HK-2 (cell line): ENCODE measurements around the gene ACSM5.

Experiments
- DNase-seq: peaks from one replicate; pipeline ENCODE4 v3.0.0-alpha.2; 2018; ENCODE audit not compliant: unreplicated experiment

Gene ACSM5, protein sequence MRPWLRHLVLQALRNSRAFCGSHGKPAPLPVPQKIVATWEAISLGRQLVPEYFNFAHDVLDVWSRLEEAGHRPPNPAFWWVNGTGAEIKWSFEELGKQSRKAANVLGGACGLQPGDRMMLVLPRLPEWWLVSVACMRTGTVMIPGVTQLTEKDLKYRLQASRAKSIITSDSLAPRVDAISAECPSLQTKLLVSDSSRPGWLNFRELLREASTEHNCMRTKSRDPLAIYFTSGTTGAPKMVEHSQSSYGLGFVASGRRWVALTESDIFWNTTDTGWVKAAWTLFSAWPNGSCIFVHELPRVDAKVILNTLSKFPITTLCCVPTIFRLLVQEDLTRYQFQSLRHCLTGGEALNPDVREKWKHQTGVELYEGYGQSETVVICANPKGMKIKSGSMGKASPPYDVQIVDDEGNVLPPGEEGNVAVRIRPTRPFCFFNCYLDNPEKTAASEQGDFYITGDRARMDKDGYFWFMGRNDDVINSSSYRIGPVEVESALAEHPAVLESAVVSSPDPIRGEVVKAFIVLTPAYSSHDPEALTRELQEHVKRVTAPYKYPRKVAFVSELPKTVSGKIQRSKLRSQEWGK

DNA sequence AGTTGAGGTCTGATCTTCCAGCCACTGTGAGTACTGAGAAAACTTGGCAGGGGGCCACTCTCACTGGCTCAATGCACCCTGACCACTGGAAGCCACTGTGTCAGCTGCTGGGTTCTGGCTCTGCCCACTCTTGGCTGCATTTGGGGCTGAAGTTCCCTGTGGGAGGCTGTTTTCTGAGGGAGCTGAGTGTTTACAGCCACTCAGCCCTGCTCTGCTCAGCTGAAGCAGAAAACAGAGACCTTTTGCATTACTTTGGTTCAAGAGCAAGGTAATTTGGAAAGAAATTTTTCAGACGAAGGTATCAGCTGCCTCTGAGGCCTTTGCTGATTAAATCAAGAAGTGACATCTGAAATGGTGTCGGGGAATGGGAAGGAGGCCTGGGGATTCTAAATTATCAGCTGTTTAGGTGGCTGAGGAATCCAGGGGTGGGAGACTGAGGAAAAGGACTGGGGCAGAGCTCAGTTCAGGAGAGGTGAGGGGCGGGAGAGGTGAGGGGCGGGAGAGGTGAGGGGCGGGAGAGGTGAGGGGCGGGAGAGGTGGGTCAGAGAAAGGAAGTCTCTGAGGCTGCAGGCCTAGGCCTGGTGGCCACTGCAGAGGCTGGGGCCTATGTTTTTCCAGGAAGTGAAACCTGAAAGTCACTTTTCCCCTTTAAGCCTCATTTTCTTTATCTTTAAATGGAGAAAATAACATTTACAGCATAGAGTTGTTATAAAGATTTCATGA lies at the start of gene ACSM5:
Gene ACSM5 (plus strand): TSS at position 137 of the 723 bp plus-strand sequence. CDS start 1,951 bp downstream, outside the sequence.
- DNase-seq, result peak; percentile 9

DNA sequence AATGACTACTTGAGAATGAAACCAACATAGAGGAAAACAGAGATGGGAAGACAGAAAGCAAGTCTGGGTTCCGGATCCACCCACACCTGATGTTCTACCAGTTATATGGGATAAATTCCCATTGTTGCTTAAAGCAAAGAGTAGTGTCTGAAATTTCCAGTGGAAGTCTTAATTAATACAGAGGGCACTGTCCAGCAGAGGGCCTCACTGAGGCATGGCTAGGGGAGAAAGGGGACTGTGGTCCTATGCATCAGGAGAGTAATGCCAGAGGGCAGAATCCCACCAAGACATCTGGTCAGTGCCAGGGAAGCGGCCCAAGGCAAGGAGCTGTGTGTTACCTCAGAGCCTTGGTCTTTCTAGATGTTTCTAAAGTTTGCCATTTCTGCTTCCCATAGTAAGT lies 49.3 kb upstream of the ACSM5 start:
- no peak for DNase-seq

DNA sequence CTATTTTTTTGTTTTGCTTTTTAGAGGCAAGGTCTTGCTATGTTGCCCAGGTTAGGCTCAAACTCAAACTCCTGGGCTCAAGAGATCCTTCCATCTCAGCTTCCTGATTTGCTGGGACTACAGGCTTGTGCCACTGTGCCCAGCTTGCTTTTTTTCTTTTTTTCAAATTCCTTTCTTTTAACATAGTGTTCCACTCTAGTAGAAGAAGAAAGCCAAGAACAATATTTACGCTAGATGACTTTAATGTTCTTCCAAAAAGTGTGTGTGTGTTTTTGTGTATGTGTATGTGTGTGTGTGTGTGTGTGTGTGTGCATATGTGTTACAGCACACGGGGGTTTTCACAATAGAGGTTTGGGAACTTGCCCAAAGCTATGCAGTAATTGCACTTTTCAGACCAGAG lies 46.1 kb upstream of the ACSM5 start:
- no peak for DNase-seq

DNA sequence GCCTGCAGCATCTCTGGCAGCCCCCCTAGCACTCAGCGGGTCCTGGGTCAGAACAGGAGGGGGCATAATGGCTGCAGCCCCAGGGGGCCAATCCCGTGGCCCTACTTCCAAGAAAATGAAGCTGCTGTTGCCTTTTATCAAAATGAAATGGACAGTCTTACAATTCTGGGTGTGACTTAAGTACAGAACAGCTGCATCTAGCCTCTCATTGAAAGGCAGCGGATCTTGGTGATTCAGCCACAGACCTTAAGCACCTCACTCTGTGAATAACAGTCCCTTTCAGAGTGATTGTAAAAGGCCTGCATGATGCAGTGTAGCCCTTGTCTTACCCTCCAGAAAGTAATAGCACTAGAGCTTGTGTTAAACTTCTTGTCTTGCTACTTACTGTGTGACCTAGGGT lies 45.3 kb upstream of the ACSM5 start:
- no peak for DNase-seq

DNA sequence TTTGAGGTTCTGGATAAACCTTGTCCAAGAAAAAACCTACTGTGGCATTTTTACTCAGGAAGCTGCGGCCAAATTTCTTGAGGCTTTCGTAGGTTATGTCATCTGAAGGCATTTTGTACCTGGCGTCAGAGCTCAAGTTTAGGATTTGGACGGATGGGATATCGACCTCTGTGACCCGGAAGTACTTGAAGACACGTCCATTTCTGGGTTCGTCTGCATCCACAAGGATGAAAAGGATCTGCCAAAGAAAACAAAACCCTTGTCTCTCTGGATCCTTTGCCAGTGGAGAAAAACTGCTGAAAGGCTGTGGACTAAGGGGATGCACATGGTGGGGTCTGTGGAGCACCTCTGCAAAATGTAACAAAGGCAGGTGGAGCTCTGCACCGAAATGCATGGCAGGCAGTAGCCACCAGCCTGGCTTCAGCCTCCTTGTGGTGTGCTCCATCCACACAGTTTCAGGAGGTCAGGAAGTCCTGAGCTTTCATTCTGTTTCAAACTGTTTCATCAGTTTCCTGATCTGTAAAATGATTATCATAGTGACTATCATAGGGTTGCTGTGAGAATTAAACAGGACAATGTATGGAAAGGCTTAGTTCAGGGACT lies 39.8 kb upstream of the ACSM5 start:
- DNase-seq, result no peak

DNA sequence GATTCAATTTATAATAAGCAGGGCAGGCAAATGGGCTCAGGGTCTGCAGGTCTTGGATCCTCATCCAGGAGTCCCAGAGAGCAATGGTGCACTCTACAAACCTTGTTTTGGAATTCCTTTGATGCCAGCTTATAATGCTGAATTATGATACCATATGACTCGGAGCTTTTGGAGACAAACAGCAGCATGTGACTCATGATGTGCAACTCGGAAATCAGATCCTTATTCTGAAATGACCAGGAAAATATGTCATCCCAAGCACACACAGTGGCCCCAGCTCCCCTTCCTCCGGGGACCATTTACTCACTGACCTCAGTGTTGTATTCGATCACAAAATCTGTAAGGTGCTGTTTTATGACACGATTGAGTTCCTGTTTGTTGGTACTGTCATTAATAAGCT lies 36.6 kb upstream of the ACSM5 start:
- no peak for DNase-seq

DNA sequence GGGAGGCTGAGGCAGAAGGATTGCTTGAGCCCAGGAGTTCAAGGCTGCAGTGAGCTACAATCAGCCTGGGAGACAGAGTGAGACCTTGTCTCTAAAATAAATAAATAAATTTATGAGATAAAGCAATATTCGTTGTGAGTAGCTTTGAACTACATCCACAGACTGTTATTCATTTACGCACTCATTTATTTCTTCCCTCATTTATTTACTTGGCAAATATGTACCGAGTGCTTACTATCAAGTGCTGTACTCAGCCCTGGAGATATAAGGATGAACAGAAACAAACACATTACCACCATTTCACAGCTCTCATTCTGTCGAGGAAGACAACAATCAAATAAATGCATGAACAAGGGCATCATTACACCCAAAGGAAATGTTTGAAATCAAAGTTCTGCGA lies 32.2 kb upstream of the ACSM5 start:
- no peak for DNase-seq

DNA sequence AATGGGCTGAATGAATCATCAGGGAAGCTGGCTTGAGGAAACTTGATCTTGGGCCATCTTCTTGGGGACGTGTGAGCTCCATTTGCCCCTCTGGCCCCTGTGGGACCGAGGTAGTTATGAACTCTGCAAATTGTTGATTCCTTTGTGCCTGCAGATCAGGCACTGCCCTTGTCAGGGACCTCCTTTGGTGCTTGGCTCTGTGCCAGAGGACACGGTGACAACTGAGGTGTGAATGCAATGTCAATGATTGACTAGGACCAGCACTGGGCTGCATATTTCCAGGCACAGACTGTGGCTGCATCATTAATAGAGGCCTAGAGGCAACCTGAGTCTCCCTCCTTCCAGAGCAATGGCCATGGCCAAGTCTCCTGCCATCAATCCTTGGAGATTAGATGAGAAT lies 28.6 kb upstream of the ACSM5 start:
- no peak for DNase-seq

DNA sequence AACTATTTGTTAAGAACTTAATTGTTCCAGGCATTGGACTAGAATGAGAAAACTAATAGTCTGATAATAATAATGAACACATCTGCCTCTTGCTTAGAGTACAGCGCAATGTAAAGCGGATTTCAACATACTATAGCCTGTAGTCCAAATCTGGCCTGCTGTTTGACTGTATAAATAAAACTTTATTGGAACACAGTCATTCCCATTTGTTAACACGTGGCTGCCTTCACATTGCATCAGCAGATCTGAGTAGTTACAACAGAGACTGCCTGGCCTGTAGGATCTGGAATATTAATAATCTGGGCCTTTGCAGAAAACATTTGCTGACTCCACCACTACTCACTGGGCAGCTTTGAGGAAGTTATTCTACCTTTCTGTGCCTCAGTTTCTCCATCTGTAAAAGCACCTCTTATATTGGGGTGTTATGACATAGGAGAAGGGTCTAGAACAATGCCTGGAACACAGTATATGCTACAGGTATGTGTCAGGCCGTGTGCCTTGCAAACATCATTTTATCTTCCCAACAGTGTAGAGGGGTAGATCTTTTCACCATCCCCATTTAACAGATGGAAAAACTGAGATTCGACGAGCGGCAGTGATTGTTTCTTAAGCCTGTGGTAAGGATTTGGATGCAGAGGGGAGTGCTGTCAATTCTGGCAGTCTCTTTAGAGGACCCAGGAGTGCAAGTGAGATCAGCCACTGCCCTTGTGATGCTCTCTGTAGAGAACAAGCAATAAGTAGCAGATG lies 27.0 kb upstream of the ACSM5 start:
- DNase-seq, result no peak

DNA sequence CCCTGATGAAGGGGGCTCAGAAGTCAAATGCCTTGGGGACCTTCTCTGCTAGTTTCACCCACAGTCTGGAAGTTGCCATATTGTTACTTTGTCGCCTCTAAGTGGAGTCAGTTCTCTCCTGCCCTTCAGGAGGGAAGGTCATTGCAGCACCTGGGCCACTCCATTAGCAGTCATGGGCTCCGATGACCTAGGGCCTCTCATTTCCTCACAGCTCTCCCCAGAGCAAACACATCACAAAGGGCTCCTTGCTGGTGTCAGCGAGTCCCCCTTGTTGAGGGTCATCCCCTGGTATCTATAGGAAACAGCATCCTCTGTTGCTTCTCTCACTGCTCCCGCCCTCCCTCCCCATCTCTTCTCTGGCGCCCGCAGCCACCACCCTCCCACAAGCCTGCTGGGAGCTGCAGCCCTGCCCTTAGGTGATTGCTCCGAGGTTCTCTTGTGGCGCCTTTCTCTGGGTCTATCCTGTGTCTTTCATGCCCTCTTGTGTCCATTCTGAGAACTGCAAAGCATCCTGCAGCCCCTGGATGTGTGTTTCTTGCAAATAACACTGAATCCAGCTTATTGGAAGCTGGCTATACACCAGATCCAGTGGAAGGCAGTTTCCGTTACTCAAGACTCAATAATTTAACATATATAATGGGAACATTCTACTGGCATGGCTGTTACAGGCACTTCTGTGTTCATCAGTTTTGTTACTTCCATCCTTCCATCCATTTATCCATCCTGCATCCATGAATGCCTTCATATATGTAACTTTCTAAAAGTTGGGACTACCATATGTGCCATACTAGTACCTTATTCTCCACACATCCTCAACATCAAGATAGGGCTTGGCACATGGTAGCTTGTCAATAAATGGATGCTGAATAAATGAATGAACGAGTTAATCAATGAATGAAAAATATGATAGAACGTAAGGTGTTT lies 26.0 kb upstream of the ACSM5 start:
- DNase-seq, result peak; percentile 48

DNA sequence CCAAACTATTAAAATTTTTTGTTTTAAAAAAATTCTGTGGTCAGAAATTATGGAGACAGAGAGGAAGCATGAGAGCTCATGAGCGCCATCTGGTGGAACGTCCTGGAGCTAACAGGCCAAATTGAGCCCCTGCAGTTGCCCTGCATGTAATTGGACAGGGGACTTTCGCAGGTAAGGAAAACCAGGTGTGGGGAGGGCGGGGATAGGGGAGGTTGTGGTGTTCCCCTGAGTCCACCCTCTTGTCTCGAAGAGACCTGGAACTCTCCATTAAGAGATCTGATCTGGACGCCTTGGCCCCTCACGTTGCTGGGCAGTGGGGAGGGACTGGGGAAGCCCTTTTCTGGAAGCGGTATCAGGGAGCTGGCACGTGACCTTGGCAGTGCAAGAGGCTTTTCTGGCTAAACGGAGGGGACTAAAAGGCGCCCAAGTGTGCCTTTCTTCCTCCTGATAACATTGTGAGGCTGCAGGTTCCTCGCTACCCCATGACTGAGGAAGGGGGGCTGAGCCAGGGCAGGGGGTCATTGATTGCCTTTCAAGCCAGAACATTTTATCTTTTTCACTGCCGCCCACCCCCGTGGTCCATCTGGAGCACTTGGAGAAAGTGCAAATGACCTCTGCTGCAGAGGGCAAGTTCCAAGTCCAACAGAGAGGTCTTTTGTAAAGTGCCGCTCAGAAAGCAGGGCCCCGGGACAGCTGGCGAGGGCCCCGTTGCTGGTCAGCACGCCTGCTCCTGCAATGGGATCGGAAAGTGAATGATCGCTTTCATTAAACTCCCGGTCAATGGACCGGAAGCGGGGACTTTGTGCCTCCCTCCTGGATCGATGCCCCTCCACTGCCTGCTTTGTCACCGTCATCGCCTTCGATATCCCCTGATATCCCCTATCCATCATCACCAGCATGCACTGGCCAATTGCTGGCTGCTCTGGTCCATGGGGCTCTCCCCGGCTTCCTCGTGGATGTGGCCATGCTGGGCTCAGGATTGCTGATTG lies 23.2 kb upstream of the ACSM5 start:
- peak; percentile 40 for DNase-seq

DNA sequence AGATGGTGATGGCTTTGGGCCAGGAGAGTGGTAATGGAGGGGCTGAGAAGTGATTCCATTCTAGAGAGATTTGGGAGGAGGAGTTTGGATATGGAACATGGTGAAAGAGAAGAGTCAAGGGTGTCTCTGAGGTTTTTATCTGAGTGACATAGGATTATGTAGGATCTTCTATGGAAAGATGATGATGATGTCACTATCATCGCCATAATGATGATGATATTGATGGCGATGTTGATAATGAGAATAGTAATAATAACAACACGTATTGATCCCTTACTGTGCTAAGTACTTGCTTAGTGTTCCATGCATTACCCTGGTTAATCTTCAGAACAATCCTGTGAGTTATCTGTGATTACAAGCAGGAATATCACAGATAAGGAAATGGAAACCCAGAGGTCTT lies 21.4 kb upstream of the ACSM5 start:
- DNase-seq, result no peak

DNA sequence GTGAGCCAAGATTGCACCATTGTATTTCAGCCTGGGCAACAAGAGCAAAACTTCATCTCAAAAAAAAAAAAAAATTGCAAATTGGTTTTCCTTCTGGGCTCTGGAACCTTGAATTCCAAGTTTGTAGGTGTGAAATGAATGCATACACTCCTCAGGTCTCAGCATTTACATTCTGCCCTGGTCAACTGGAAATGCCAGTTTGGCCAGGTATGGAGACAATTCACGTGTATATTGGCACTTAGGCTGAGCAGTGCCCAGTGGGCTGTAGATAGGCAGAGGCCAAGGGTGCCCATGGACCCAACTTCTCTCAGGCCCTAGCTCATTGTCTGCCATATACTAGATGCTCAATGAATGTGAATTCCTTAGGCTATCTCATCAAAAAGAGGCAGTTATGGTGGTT lies 20.5 kb upstream of the ACSM5 start:
- no peak for DNase-seq

DNA sequence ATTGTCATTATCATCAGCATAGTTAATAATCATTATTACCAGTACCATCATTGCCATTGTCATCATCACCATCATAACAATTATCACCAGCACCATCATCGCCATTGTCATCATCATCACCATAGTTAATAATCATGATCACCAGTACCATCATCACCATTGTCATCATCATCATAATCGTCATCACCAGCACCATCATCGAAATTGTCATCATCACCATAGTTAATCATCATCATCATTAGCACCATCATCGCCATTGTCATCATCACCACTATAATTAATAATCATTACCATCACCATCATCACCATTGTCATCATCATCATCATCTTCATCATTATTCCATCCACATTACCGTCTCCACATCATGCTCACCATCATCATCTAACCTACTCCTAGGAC lies 18.3 kb upstream of the ACSM5 start:
- no peak for DNase-seq

DNA sequence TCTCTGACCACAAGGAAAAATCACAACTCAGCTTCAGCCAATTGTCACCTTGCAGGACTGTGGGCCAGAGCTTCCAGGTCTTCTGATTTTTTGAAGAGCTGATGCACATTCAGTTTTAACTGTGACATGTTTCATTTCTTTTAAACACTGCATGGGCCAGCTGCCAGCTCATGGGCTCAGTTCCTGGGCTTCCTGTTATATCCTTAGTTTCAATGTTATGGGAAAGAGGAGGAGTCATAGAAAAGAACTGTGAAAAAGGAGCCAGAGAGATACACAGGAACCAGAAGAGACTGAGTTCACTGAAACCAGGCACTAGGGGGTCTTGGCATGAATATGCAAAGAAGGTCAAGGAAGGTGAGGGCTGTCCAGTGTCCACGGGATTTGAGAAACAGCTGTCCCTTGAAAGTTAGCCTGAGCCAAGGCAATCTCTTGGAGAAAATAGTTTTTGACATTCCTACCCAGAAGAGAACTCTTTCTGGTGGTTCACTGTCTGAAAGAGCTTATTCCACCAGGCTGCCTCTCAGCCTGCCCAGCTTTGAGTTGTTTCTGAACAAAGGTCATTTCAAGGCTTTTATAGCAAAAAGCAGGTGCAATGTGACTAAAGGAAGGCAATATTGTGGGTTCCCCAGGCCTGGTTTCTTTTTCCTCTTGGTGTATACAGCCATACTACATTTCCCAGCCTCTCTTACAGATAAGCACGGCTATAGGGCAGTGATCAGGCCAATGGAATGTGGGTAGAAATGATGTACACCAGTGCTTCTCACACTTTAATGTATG lies 15.3 kb upstream of the ACSM5 start:
- DNase-seq, result no peak

DNA sequence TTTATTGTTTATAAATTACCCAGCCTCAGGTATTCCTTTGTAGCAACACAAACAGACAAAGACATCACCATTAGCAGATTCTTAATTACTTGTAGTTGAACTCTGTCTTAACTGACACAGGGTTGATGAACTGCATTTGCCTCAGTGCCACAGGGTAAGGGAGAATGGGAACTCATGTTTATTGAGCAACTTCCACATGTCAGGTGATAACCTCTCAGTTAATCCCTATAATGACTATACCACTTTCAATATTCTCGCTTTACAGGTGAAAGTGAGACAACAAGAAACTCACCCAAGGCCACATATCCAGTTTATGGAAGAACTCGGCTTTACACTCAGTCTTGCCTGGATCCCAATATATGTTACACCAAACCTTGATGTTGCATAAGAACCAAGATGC lies 13.4 kb upstream of the ACSM5 start:
- DNase-seq, result no peak

DNA sequence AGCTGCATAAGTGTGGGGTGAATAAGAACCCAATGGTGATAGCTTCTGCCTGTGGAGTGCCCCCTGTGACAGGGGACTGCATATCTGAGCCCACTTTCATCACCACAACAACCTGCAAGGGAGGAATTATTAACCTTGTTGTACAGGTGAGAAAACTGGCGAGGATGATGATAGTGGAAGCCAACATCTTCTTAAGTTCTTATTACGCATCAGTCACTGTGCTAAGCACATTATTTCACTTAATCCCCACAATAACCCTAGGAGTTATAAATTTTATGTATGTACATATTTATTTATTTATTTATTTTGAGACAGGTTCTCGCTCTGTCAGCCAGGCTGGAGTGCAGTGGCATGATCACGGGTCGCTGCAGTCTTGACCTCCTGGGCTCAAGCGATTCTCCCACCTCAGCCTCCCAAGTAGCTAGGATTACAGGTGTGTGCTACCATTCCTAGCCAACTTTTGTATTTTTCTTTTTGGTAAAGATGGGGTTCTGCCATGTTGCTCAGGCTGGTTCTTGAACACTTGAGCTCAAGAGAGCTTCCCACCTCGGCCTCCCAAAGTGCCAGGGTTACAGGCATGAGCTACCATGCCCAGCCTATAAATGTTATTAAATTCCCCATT lies 12.4 kb upstream of the ACSM5 start:
- DNase-seq, result no peak

DNA sequence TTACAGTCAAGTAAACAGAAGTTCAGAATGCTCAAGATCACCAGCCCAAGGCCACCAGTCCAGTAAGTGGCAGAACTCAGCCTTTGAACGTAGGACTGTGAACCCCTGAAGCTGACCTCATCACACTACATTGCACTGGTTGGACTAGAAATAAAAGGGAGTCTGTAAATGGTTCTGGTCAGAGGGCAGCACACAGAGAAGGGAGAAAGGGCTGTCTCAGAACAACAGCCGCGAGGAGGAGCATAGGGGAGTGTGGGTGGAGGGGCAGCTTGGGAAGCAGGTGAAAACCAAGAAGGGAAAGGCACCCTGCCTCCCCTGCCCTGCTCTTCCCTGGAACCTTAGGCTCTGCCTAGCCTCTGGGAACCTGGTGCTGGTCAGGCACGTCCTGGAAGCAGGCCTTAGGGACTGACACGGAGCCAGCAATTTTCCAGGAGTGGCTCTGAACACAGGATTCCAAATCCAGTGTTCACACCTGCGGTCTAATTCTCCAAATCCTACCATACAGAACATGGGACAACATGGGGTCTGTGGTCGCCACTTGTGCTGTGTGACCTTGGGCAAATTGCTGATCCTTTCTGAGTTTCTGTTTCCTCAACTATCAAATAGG lies 11.8 kb upstream of the ACSM5 start:
- DNase-seq, result no peak
